A549 (cell line): ENCODE measurements around the gene MRPL11. TPM values are rescaled to one million over a fixed set of nuclear protein-coding genes. Genes with fewer than 3 reads are reported as not detected.

Experiments used
- ATAC-seq, 2 experiments: fragments of 200-7000 bp in 1 of 2; fragments of >200 bp in 1 of 2; cut with Nextera tagmentation in 1 of 2; cut with Tn5 transposase in 1 of 2; 3 replicates each; pipeline versions ENCODE4 v1.8.0 to v1.9.1; 2018 to 2020; ENCODE audit warnings: mild to moderate bottlenecking in 1 of 2, moderate library complexity in 1 of 2
- CTCF ChIA-PET: fragments of 300-600 bp; sonication (Branson Sonifier 250); formaldehyde crosslinking; extraction: SDS; loops from one replicate; lab custom pipeline; 2021; ENCODE audit warnings: antibody characterized with exemption, inconsistent platforms; lab: Yijun Ruan, JAX
- POLR2A ChIA-PET: fragments of 350-600 bp; formaldehyde crosslinking; extraction: SDS; loops from one replicate; lab custom pipeline; 2021; ENCODE audit warnings: antibody characterized with exemption, inconsistent platforms; lab: Yijun Ruan, JAX
- DNase-seq, 2 experiments: peaks; one replicate each; pipeline versions ENCODE4 v3.0.0 to v3.0.0-alpha.2; 2011 to 2016; ENCODE audit warnings: low read depth in 1 of 2, low spot score in 1 of 2
- FAIRE-seq: peaks from 2 replicates; lab custom pipeline; 2011; peaks lifted over from hg19 to GRCh38; lab: Jason Lieb, UNC
- H3K27ac ChIP-seq, 2 experiments: fragments of >200 bp; sonication (Bioruptor Twin); formaldehyde crosslinking; 3 replicates each; pipeline ENCODE4 v1.5.1; 2016 to 2017
- H3K4me1 ChIP-seq: fragments of >200 bp; sonication (Bioruptor Twin); formaldehyde crosslinking; 3 replicates; pipeline ENCODE4 v1.6.1; 2016
- H3K4me2 ChIP-seq: fragments of >200 bp; sonication (Bioruptor Twin); formaldehyde crosslinking; 3 replicates; pipeline ENCODE4 v1.6.1; 2016
- H3K4me3 ChIP-seq: fragments of >200 bp; sonication (Bioruptor Twin); formaldehyde crosslinking; 3 replicates; pipeline ENCODE4 v1.5.1; 2016
- H3K9me3 ChIP-seq: fragments of >200 bp; sonication (Bioruptor Twin); formaldehyde crosslinking; 3 replicates; pipeline ENCODE4 v1.6.1; 2016
- ATOH8 ChIP-seq: fragments of 250-450 bp; sonication (Bioruptor Pico); IDR thresholded peaks from 2 replicates; pipeline ENCODE4 v1.5.0; 2020; ENCODE audit warnings: low read depth, mild to moderate bottlenecking, moderate library complexity
- CBX2 ChIP-seq: fragments of 200-600 bp; sonication (generic); IDR thresholded peaks from 2 replicates; pipeline ENCODE4 v1.6.1; 2016; ENCODE audit warnings: low read depth, mild to moderate bottlenecking, borderline replicate concordance
- CEBPB ChIP-seq, 2 experiments: fragments of >200 bp in 1 of 2; sonication (Bioruptor Twin) in 1 of 2; formaldehyde crosslinking in 1 of 2; IDR thresholded peaks; 2 replicates each; pipeline ENCODE4 v1.6.1; 2012 to 2016
- CTCF ChIP-seq: fragments of >200 bp; sonication (Bioruptor Twin); formaldehyde crosslinking; IDR thresholded peaks from 3 replicates; pipeline ENCODE4 v1.5.1; 2016
- EHMT2 ChIP-seq: fragments of 200-600 bp; sonication (generic); IDR thresholded peaks from 2 replicates; pipeline ENCODE4 v1.6.1; 2016; ENCODE audit warnings: antibody characterized with exemption, low read depth, mild to moderate bottlenecking, moderate library complexity
- FOSB ChIP-seq: fragments of 250-450 bp; sonication (Bioruptor Pico); IDR thresholded peaks from 2 replicates; pipeline ENCODE4 v1.5.0; 2020; ENCODE audit warnings: mild to moderate bottlenecking, moderate library complexity
- FOSL2 ChIP-seq, 2 experiments: fragments of 450-650 bp in 1 of 2; fragments of >200 bp in 1 of 2; sonication (Bioruptor Twin) in 1 of 2; formaldehyde crosslinking; IDR thresholded peaks; 2 replicates each; pipeline versions ENCODE4 v1.5.0 to v1.6.1; 2016 to 2020; ENCODE audit warnings: mild to moderate bottlenecking in 1 of 2, moderate library complexity in 1 of 2
- HMGXB4 ChIP-seq: fragments of 250-450 bp; sonication (Bioruptor Pico); IDR thresholded peaks from 2 replicates; pipeline ENCODE4 v1.5.0; 2021; ENCODE audit warnings: mild to moderate bottlenecking, moderate library complexity, borderline replicate concordance
- HOXB13 ChIP-seq: fragments of 250-450 bp; sonication (Bioruptor Pico); IDR thresholded peaks from 2 replicates; pipeline ENCODE4 v1.5.0; 2020; ENCODE audit warnings: low read depth, mild to moderate bottlenecking, moderate library complexity
- JUN ChIP-seq, 2 experiments: fragments of >200 bp; sonication (Bioruptor Twin); formaldehyde crosslinking; IDR thresholded peaks; 2 replicates in 1 of 2; 3 replicates in 1 of 2; pipeline ENCODE4 v1.6.1; 2016 to 2017
- JUNB ChIP-seq: fragments of >200 bp; sonication (Bioruptor Twin); formaldehyde crosslinking; IDR thresholded peaks from 2 replicates; pipeline ENCODE4 v1.6.1; 2016
- KDM5A ChIP-seq: fragments of 200-600 bp; sonication (generic); IDR thresholded peaks from 2 replicates; pipeline ENCODE4 v1.6.1; 2016; ENCODE audit warnings: antibody characterized with exemption, mild to moderate bottlenecking
- MAFK ChIP-seq: fragments of 450-650 bp; IDR thresholded peaks from 2 replicates; pipeline ENCODE4 v1.6.1; 2014; ENCODE audit not compliant: partially characterized antibody
- NPAS2 ChIP-seq: fragments of 250-450 bp; sonication (Bioruptor Pico); IDR thresholded peaks from 2 replicates; pipeline ENCODE4 v1.8.0; 2022; ENCODE audit warnings: mild to moderate bottlenecking, moderate library complexity, borderline replicate concordance
- RAD21 ChIP-seq, 2 experiments: fragments of >200 bp in 1 of 2; sonication (Bioruptor Twin) in 1 of 2; formaldehyde crosslinking in 1 of 2; IDR thresholded peaks in 1 of 2; conservative IDR thresholded peaks in 1 of 2; 2 replicates in 1 of 2; 3 replicates in 1 of 2; pipeline ENCODE4 v1.6.1; 2012 to 2018; ENCODE audit warnings: inconsistent platforms in 1 of 2
- REST ChIP-seq: fragments of 200-600 bp; sonication (generic); IDR thresholded peaks from 2 replicates; pipeline ENCODE4 v1.6.1; 2016; ENCODE audit warnings: antibody characterized with exemption, mild to moderate bottlenecking, moderate library complexity
- RNF2 ChIP-seq: fragments of 200-600 bp; sonication (generic); IDR thresholded peaks from 2 replicates; pipeline ENCODE4 v1.6.1; 2016; ENCODE audit warnings: low read depth, mild to moderate bottlenecking, antibody characterized with exemption, moderate library complexity, borderline replicate concordance
- SMC3 ChIP-seq: fragments of >200 bp; sonication (Bioruptor Twin); formaldehyde crosslinking; IDR thresholded peaks from 3 replicates; pipeline ENCODE4 v1.6.1; 2018; ENCODE audit warnings: inconsistent platforms
- WGBS: methylation state at CpG from one replicate; pipeline ENCODE4 v1.1.6; 2017; ENCODE audit errors: missing lambda C conversion rate; 5-methylcytosine and 5-hydroxymethylcytosine counted together
- polyA plus RNA-seq, 4 experiments: library from polyadenylated mRNA; depleted of rRNA in 3 of 4; stranded (reverse); fragments of >200 nt; fragmentation: RNase III in 1 of 4; extraction: RNeasy Plus Mini Kit Qiagen cat#74134 plus additional on column Dnase treatment in 1 of 4; gene quantifications; 2 replicates in 3 of 4; 3 replicates in 1 of 4; pipeline ENCODE4 v1.2.3, GENCODE V29; 2011 to 2017

Gene MRPL11
- polyA plus RNA-seq, 2 of the 4 experiments (the other 2 are of a cell fraction): 62.9 to 73.8 TPM

GRCh38 chr11:66418986-66419308 lies 19.7 kb downstream of the MRPL11 start:
- ChIA-PET CTCF (interaction anchor here (1.4 to 57.7 kb wide), 7 partner anchors 1 to 267 kb away, joined by 4 to 1614 read pairs (median 8); partner anchors contain the start of genes DPP3, MRPL11, NPAS4 and RBM4B), POLR2A (interaction anchor here (0.5 kb wide), 1 partner anchor 11 kb away, joined by 3 read pairs; no protein-coding TSS in a partner anchor)
- ATAC-seq: no peak
- WGBS: 90% methylated on average over 3 of the region's 3 CpGs
- FAIRE-seq: no peak
- no peak for TF ChIP-seq FOSB (CRISPR knock-in tag)
- TF ChIP-seq MAFK: no peak
- TF ChIP-seq REST: peak; percentile 72
- TF ChIP-seq CEBPB (IDR thresholded peaks at IDR 0.05): no peak
- H3K27ac ChIP-seq: no peak overlapping the region
- H3K4me3 ChIP-seq: no peak overlapping the region
- peaks cover 12% of the 10 kb centered on the region for H3K4me1 ChIP-seq
- peaks cover 4% of the 10 kb centered on the region; the same call in 1 of the 3 replicates for H3K9me3 ChIP-seq
- DNase-seq: no peak
- no peak overlapping the region for H3K4me2 ChIP-seq

- ATAC-seq: peak; percentile 81 to 89
- H3K27ac ChIP-seq: no peak overlapping the region
- POLR2A ChIA-PET: interaction anchor here (0.5 to 1.3 kb wide), 4 partner anchors 11 to 259 kb away, joined by 3 to 12 read pairs (median 3); partner anchors contain the start of genes DPP3, MRPL11 and RBM4B
- CTCF ChIA-PET: interaction anchor here (0.7 to 57.7 kb wide), 18 partner anchors 0 to 267 kb away, joined by 3 to 1614 read pairs (median 4); partner anchors contain the start of genes DPP3, MRPL11 and NPAS4
- 2% methylated on average over 16 of the region's 16 CpGs for WGBS
- peaks cover 12% of the 10 kb centered on the region for H3K4me1 ChIP-seq
- peak overlapping the region; percentile 54 for H3K4me2 ChIP-seq
- 0 out of 3 replicates have a peak overlapping the region, but pooled peaks have one; percentile 4 for H3K4me3 ChIP-seq
- peak; percentile 76 to 93 for DNase-seq
- FAIRE-seq: no peak
- TF ChIP-seq SMC3 (peak; percentile 29; the same call in 2 of the 3 replicates), RNF2 (no peak), NPAS2 (no peak), KDM5A (no peak), JUNB (peak; percentile 61; the same call in 1 of the 2 replicates), RAD21 (conservative IDR thresholded peaks at IDR 0.05 in 1 of 2, IDR thresholded peaks at IDR 0.05 in 1 of 2) (peak; percentile 13 to 20; a peak in 1 of 5 replicates), CBX2 (no peak), HOXB13 (CRISPR knock-in tag) (0 out of 2 replicates have a peak, but pooled peaks have one; percentile 15), REST (peak; percentile 98), ATOH8 (0 out of 2 replicates have a peak, but pooled peaks have one; percentile 15), FOSL2 (IDR thresholded peaks at IDR 0.05) (peak; percentile 86), FOSL2 (CRISPR knock-in tag; IDR thresholded peaks at IDR 0.05) (peak; percentile 99), EHMT2 (peak; percentile 99), JUN (IDR thresholded peaks at IDR 0.05) (peak in 1 of 2 experiments; percentile 43; a peak in 1 of 5 replicates), HMGXB4 (CRISPR knock-in tag) (no peak), CTCF (peak; percentile 21)
- H3K9me3 ChIP-seq: peaks cover 4% of the 10 kb centered on the region; the same call in 1 of the 3 replicates
Observed at GRCh38 chr11:66418168-66418985, 20.3 kb downstream of the MRPL11 start.
